ENCODE data around the gene SLC25A34. TPM values are rescaled to one million over a fixed set of nuclear protein-coding genes. Genes with fewer than 3 reads are reported as not detected.

Gene SLC25A34
- total RNA-seq, 4 donors from 2014 or later, result 12.9 to 73.3 (median 36.2) TPM

DNA sequence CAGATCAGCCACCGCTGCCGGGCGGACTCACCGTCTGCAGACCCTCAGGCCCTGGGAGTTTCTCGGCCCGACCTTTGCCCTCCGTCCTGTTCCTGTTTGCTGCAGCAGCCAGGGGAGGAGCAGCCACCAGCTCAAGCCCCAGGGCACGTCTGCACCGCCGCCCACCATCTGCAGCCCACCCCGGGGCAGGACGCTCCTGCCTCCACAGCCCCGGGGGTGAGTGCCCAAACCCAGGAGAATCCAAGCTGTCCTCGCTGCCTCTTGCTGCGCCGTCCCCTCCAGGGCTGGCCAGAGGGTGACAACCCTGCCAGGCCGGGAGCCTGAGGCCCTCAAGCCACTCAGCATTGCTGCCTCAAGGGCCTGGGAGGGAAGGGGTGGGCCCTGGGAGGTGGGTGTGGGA, 1.2 kb upstream of the SLC25A34 start:
- H3K4me3 ChIP-seq, result no peak overlapping the region
- peak overlapping the region; percentile 86 to 96 (median 92) for H3K27ac ChIP-seq
- no peaks in the 10 kb centered on the region for H3K27me3 ChIP-seq
- no peaks in the 10 kb centered on the region for H3K9me3 ChIP-seq
- WGBS, 2 donors (ENCODE audit: low coverage in 1 of 2), result 80% methylated on average over 17 of the region's 17 CpGs; no CpG with 5 or more reads in 1 of the 2 donors
- DNase-seq, result no peak
- intact Hi-C loops (cut with DNase I; ENCODE audit: low total_unique reads), result no loop called here
- peaks cover 0 to 31% (median 12%) of the 10 kb centered on the region in 4 donors for H3K36me3 ChIP-seq
- TF ChIP-seq, protein P1, sequence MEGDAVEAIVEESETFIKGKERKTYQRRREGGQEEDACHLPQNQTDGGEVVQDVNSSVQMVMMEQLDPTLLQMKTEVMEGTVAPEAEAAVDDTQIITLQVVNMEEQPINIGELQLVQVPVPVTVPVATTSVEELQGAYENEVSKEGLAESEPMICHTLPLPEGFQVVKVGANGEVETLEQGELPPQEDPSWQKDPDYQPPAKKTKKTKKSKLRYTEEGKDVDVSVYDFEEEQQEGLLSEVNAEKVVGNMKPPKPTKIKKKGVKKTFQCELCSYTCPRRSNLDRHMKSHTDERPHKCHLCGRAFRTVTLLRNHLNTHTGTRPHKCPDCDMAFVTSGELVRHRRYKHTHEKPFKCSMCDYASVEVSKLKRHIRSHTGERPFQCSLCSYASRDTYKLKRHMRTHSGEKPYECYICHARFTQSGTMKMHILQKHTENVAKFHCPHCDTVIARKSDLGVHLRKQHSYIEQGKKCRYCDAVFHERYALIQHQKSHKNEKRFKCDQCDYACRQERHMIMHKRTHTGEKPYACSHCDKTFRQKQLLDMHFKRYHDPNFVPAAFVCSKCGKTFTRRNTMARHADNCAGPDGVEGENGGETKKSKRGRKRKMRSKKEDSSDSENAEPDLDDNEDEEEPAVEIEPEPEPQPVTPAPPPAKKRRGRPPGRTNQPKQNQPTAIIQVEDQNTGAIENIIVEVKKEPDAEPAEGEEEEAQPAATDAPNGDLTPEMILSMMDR (IDR thresholded peaks at IDR 0.05), result no peak
- TF ChIP-seq POLR2A (IDR thresholded peaks at IDR 0.05) (no peak), POLR2AphosphoS5 (IDR thresholded peaks at IDR 0.05) (no peak), EP300 (IDR thresholded peaks at IDR 0.05; ENCODE audit: low read depth) (no peak)
- H3K4me1 ChIP-seq, result peaks cover 11 to 37% (median 32%) of the 10 kb centered on the region in 4 donors
- in situ Hi-C loops (cut with MboI; ENCODE audit: low pct_ligation_motif_present in 1 of 4, low pct_unique_long_range_greater_than_20kb in 1 of 4, low sequenced_read_pairs in 3 of 4), result no loop called here

- DNase-seq, result peak; percentile 36
- H3K36me3 ChIP-seq, result peaks cover 0 to 27% (median 10%) of the 10 kb centered on the region in 4 donors
- peak overlapping the region; percentile 86 to 96 (median 92) for H3K27ac ChIP-seq
- intact Hi-C loops (cut with DNase I; ENCODE audit: low total_unique reads), result no loop called here
- WGBS, 2 donors (ENCODE audit: low coverage in 1 of 2), result 45% methylated on average over 9 of the region's 12 CpGs; no CpG with 5 or more reads in 1 of the 2 donors
- in situ Hi-C loops (cut with MboI; ENCODE audit: low pct_ligation_motif_present in 1 of 4, low pct_unique_long_range_greater_than_20kb in 1 of 4, low sequenced_read_pairs in 3 of 4), result no loop called here
- no peaks in the 10 kb centered on the region for H3K27me3 ChIP-seq
- peaks cover 11 to 40% (median 35%) of the 10 kb centered on the region in 4 donors for H3K4me1 ChIP-seq
- TF ChIP-seq, protein P1 (IDR thresholded peaks at IDR 0.05), result no peak
- no peak for TF ChIP-seq POLR2A (IDR thresholded peaks at IDR 0.05)
- TF ChIP-seq EP300 (IDR thresholded peaks at IDR 0.05; ENCODE audit: low read depth), result no peak
- no peak for TF ChIP-seq POLR2AphosphoS5 (IDR thresholded peaks at IDR 0.05)
- H3K4me3 ChIP-seq, result no peak overlapping the region
- no peaks in the 10 kb centered on the region for H3K9me3 ChIP-seq
Measured at GRCh38 chr1:15735304-15736037, 587 bp upstream of the SLC25A34 start.

GRCh38 chr1:15736892-15737261, 819 bp downstream of the SLC25A34 start:
- peaks cover 0 to 13% (median 6%) of the 10 kb centered on the region in 4 donors for H3K36me3 ChIP-seq

GRCh38 chr1:15737324-15738319, 1.6 kb downstream of the SLC25A34 start:
- H3K36me3 ChIP-seq, result peaks cover 0 to 8% (median 3%) of the 10 kb centered on the region in 4 donors
- DNase-seq, result no peak
- peaks cover 16 to 58% (median 53%) of the 10 kb centered on the region in 4 donors for H3K4me1 ChIP-seq
- peak overlapping the region; percentile 86 to 96 (median 92) for H3K27ac ChIP-seq
- H3K4me3 ChIP-seq, result peak overlapping the region in 1 of 4 donors; percentile 8
- in situ Hi-C loops (cut with MboI; ENCODE audit: low pct_ligation_motif_present in 1 of 4, low pct_unique_long_range_greater_than_20kb in 1 of 4, low sequenced_read_pairs in 3 of 4), result no loop called here
- TF ChIP-seq POLR2A (IDR thresholded peaks at IDR 0.05) (no peak), POLR2AphosphoS5 (IDR thresholded peaks at IDR 0.05) (no peak), EP300 (IDR thresholded peaks at IDR 0.05; ENCODE audit: low read depth) (no peak)
- H3K9me3 ChIP-seq, result no peaks in the 10 kb centered on the region
- H3K27me3 ChIP-seq, result no peaks in the 10 kb centered on the region
- intact Hi-C loops (cut with DNase I; ENCODE audit: low total_unique reads), result no loop called here
- WGBS, 2 donors (ENCODE audit: low coverage in 1 of 2), result 53 to 78% methylated on average over 8 to 20 of the region's 20 CpGs

More at GRCh38 chr1:15736892-15737261, 819 bp downstream of the SLC25A34 start:
- in situ Hi-C loops (cut with MboI; ENCODE audit: low pct_ligation_motif_present in 1 of 4, low pct_unique_long_range_greater_than_20kb in 1 of 4, low sequenced_read_pairs in 3 of 4), result no loop called here
- TF ChIP-seq EP300 (IDR thresholded peaks at IDR 0.05; ENCODE audit: low read depth) (no peak), POLR2AphosphoS5 (IDR thresholded peaks at IDR 0.05) (peak in 2 of 3 donors; percentile 20 to 70)
- peak; percentile 85 for DNase-seq
- Histone ChIP-seq H3K27ac (peak overlapping the region; percentile 86 to 96 (median 92)), H3K9me3 (no peaks in the 10 kb centered on the region), H3K27me3 (no peaks in the 10 kb centered on the region), H3K4me1 (peaks cover 16 to 52% (median 46%) of the 10 kb centered on the region in 4 donors), H3K4me3 (peak overlapping the region in 3 of 4 donors; percentile 15 to 40 (median 19))
- 45% methylated on average over 6 of the region's 6 CpGs; no CpG with 5 or more reads in 1 of the 2 donors for WGBS, 2 donors (ENCODE audit: low coverage in 1 of 2)
- intact Hi-C loops (cut with DNase I; ENCODE audit: low total_unique reads), result no loop called here
